ENCODE measurements around the gene GLIS1.

The GLIS1 gene

DNA sequence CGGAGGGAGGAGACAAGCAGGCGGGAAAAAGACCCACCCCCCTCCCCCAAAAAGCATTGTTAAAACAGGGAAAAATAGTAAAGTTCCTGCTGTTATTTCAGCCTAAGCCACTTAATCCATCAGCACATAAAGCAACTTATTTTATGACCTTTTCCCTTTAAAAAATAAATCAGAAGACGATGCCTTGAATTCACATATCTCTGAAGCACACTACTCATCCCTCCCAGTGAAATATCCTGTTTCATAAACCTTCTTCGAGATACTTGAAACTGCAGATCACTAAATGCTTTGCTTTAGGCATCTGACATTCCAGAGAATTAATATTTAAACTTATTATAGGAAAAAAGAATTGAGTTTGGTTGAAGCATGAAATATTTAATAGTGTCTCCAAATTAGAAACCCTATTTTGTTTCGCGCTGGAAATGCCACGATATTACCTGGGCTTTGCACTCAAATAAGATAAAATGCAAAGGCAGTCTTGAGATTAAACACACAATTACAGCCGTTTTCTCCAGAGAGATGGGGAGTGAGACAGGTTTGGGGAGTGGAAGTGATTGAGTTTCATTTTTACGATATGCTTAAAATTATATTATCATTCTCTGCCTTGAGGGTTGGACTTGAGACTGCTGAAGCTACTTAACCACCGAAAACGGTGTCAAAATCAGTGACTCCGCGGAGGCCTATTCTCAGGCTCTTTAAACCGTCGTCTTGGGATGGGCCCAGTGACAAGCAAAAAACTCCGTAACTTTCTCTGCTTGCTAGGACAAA is 9.3 kb downstream of the GLIS1 start:
- no peak overlapping the region for H3K4me3 ChIP-seq (replicated peaks; ENCODE audit: low read depth, low read length)
- TF ChIP-seq, protein P1, sequence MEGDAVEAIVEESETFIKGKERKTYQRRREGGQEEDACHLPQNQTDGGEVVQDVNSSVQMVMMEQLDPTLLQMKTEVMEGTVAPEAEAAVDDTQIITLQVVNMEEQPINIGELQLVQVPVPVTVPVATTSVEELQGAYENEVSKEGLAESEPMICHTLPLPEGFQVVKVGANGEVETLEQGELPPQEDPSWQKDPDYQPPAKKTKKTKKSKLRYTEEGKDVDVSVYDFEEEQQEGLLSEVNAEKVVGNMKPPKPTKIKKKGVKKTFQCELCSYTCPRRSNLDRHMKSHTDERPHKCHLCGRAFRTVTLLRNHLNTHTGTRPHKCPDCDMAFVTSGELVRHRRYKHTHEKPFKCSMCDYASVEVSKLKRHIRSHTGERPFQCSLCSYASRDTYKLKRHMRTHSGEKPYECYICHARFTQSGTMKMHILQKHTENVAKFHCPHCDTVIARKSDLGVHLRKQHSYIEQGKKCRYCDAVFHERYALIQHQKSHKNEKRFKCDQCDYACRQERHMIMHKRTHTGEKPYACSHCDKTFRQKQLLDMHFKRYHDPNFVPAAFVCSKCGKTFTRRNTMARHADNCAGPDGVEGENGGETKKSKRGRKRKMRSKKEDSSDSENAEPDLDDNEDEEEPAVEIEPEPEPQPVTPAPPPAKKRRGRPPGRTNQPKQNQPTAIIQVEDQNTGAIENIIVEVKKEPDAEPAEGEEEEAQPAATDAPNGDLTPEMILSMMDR (IDR thresholded peaks at IDR 0.05; ENCODE audit: low read depth, low read length, missing control alignments), result no peak

DNA sequence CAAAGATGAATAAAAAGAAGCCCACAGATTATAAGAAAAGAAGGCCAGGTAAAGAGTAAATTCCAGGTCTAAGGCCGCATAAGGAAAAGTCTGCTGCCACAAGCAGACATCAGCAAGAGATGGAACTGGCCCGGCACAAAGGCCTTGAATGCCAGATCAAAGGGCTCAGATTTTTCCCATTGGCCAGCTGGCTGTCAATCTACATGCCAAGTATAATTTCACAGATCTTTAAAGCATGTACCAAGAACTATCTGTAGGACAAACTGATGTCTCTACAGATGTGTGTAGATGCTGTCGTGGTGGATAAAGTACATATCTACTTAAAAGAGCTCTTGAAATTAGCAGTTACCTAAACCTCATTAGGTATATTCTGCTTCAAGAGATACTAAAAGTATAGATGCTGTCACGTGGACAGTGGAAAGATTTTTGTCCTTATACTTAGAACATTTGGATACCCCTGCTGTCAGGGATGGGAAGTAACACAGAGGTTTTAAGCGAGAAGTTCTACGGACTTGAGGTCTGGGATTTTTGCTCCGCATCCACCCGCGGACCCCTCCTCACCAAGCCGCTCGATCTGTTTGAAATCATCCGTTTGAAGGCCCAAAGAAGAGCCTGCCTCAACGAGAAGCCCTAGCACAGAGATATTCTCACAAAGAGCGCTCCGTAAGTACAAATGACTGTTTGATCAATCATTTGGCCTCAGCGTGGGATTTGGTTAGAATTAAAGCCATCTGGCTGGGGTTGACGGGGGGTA is 10.1 kb downstream of the GLIS1 start:
- no peak for DNase-seq (ENCODE audit: extremely low read depth, low read depth)
- TF ChIP-seq, protein P1 (IDR thresholded peaks at IDR 0.05; ENCODE audit: low read depth, low read length, missing control alignments), result no peak
- no peak overlapping the region for H3K4me3 ChIP-seq (replicated peaks; ENCODE audit: low read depth, low read length)

More for the DNA sequence above, 9.3 kb downstream of the GLIS1 start:
- DNase-seq (ENCODE audit: extremely low read depth, low read depth), result no peak

DNA sequence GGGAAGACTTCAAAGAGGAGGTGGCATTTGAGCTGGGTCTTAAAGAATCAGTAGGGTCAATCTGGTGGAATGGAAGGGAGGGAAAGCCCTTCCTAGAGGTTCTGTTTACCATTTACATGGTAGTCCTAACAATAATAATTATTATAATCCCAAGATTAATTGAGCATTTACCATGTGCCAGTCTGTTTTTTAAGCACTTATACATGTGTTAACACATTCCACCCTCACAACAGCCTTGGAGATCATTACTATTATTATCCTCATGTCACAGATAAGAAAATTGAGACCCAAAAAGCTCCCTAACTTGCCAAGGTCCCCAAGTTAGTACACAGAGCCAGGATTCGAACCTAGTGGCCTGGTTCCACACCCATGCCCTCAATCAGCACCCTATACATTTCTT is 10.8 kb downstream of the GLIS1 start:
- H3K4me3 ChIP-seq (replicated peaks; ENCODE audit: low read depth, low read length), result no peak overlapping the region
- TF ChIP-seq, protein P1 (IDR thresholded peaks at IDR 0.05; ENCODE audit: low read depth, low read length, missing control alignments), result no peak
- no peak for DNase-seq (ENCODE audit: extremely low read depth, low read depth)

DNA sequence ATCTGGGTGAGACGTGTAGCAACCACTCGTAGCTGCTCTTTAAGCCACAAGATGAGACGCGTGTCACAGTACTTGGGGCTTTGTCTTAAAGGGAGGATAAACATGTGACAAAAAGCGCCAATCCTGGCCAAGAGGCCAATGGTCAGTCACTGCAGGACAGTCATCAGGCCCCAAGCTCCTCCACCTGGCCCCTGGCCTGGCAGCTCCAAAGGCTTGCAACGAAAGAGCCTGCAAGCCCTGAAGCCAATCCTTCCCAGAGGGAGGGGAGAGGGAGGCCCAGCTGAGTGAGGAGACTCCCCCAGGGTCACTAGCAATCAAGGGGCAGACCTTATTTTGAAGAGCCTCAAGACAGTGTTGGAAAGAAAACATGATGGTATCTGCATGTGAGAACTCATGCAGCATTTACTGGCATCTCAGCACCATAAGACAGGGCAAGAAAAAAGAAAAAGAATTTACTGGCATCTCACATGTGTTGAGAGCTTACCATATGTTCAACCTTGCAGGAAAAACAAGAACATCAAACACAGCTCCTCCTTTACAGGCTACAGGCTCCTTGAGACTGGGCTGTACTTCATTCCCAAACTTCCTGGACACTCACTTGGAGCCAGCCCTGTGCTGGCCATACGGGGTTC is 11.4 kb downstream of the GLIS1 start:
- DNase-seq (ENCODE audit: extremely low read depth, low read depth), result no peak
- no peak overlapping the region for H3K4me3 ChIP-seq (replicated peaks; ENCODE audit: low read depth, low read length)
- TF ChIP-seq, protein P1 (IDR thresholded peaks at IDR 0.05; ENCODE audit: low read depth, low read length, missing control alignments), result no peak

DNA sequence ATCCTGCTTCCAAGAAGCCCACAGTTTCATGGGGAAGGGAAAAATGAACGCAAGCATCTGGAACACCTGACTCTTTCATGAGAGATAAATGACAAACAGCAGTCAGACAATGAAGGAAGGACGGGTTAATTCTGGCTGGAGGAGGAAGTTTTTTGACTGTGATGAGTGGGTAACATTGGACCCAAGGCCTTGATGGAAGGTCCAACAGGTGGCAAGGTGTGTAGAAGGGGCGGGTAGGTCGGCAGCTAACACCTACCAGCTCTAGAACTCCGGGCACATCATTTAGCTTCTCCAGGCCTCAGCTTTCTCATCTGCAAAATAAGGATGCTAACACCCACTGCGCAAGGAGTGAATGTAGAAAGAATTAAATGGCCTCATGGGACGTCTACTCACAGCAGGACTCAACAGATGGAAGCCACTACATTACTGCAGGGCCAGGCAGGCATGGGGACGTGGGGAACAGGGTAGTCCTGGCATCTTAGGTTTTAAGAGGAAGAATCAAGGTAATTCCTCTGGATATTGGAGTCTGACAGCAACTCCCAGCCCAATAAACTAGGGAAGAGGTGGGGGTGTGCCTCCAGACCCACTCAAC is 12.9 kb downstream of the GLIS1 start:
- no peak for DNase-seq (ENCODE audit: extremely low read depth, low read depth)
- no peak overlapping the region for H3K4me3 ChIP-seq (replicated peaks; ENCODE audit: low read depth, low read length)
- TF ChIP-seq, protein P1 (IDR thresholded peaks at IDR 0.05; ENCODE audit: low read depth, low read length, missing control alignments), result no peak

DNA sequence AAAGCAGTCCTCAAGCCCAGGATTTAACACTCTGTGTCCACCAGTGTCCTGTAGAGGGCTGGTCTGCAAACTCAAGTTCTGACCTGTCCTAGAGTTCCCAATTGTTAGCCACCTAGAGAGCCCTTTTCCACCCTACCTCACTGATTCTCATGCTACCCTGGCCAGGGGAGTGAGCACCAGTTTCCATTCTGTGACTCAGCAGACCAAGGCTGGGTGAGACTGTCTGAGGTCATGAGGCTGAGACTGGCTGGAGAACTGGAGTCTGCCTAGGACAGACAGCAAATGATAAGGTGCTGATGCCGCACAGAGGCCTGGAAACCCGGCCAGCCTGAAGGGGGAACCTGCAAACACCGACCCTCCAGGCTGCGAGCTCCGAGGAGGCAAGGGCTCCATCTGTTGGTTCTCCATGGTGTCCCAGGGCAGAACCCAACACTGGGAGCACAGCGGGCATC is 13.7 kb downstream of the GLIS1 start:
- H3K4me3 ChIP-seq (replicated peaks; ENCODE audit: low read depth, low read length), result no peak overlapping the region
- DNase-seq (ENCODE audit: extremely low read depth, low read depth), result no peak
- TF ChIP-seq, protein P1 (IDR thresholded peaks at IDR 0.05; ENCODE audit: low read depth, low read length, missing control alignments), result no peak

Measured in HFF-Myc (cell line).